Testis (tissue), 3 donors: ENCODE data around the gene TIMMDC1. TPM values are rescaled to one million over a fixed set of nuclear protein-coding genes. Genes with fewer than 3 reads are reported as not detected.

Experiments used
- DNase-seq: peaks from one replicate; pipeline ENCODE4 v3.0.0-alpha.2; 2019
- H3K27ac ChIP-seq, 2 donors: fragments of 200-600 bp; sonication (generic); one replicate each; pipeline ENCODE4 v1.5.1; 2019
- H3K27me3 ChIP-seq: fragments of 200-600 bp; sonication (generic); one replicate; pipeline ENCODE4 v1.5.1; 2019
- H3K36me3 ChIP-seq: fragments of 200-600 bp; sonication (generic); one replicate; pipeline ENCODE4 v1.5.1; 2017; ENCODE audit warnings: low read depth; ENCODE audit errors: missing control alignments
- H3K4me1 ChIP-seq: fragments of 200-600 bp; sonication (generic); one replicate; pipeline ENCODE4 v1.5.1; 2019
- H3K4me3 ChIP-seq, 2 donors: fragments of 200-600 bp; sonication (generic); one replicate each; pipeline ENCODE4 v1.5.1; 2017 to 2019
- H3K9me3 ChIP-seq: fragments of 200-600 bp; sonication (generic); one replicate; pipeline ENCODE4 v1.5.1; 2017
- CTCF ChIP-seq, 3 experiments: fragments of 450-650 bp in 2 of 3; fragments of 200-600 bp in 1 of 3; sonication (generic) in 1 of 3; IDR thresholded peaks; one replicate each; pipeline ENCODE4 v1.5.1; 2016 to 2019; ENCODE audit warnings: antibody characterized with exemption in 3 of 3, mild to moderate bottlenecking in 2 of 3, moderate library complexity in 1 of 3
- POLR2A ChIP-seq: fragments of 450-650 bp; IDR thresholded peaks from one replicate; pipeline ENCODE4 v1.6.1; 2017; ENCODE audit warnings: antibody characterized with exemption, mild to moderate bottlenecking, moderate library complexity
- WGBS, 2 donors: methylation state at CpG; one replicate each; pipeline ENCODE4 v1.1.5; 2018; 5-methylcytosine and 5-hydroxymethylcytosine counted together
- intact Hi-C: fragments of 100-400 bp; cut with DNase I; formaldehyde crosslinking; loops from one replicate; pipeline ENCODE4 v1.15.1; 2023; ENCODE audit warnings: low total_unique reads
- polyA plus RNA-seq: library from polyadenylated mRNA; stranded (reverse); fragments of 350-450 nt; fragmentation: Illumina TruSeq; extraction: RNeasy Lipid Tissue Mini Kit (QIAGEN cat#74804); gene quantifications from one replicate; pipeline ENCODE4 v1.2.3, GENCODE V29; 2014; ENCODE audit warnings: low read depth, low replicate concordance; ENCODE audit not compliant: insufficient read depth
- total RNA-seq, 2 donors: library from RNA; depleted of rRNA; stranded (reverse); fragments of >200 nt; gene quantifications; one replicate each; pipeline ENCODE4 v1.2.3, GENCODE V29; 2016

TIMMDC1 gene
- total and polyA plus RNA-seq, 3 donors from 2014 or later = 70.9 to 109 (median 81.4) TPM

GRCh38 chr3:119530456-119530855, 32.1 kb downstream of the TIMMDC1 start:
- no peak overlapping the region for H3K4me3 ChIP-seq
- no peaks in the 10 kb centered on the region for H3K4me1 ChIP-seq
- H3K9me3 ChIP-seq = no peaks in the 10 kb centered on the region
- no peak for DNase-seq
- intact Hi-C loops = no loop called here
- H3K36me3 ChIP-seq = no peaks in the 10 kb centered on the region
- no peak overlapping the region for H3K27ac ChIP-seq
- 76 to 81% methylated on average over 2 of the region's 2 CpGs for WGBS, 2 donors
- no peak for TF ChIP-seq CTCF (IDR thresholded peaks at IDR 0.05)
- no peak for TF ChIP-seq POLR2A
- no peaks in the 10 kb centered on the region for H3K27me3 ChIP-seq

GRCh38 chr3:119531151-119531550, 32.8 kb downstream of the TIMMDC1 start:
- H3K4me1 ChIP-seq = no peaks in the 10 kb centered on the region
- 94 to 95% methylated on average over 4 of the region's 4 CpGs for WGBS, 2 donors
- no peak overlapping the region for H3K27ac ChIP-seq
- H3K4me3 ChIP-seq = no peak overlapping the region
- no peak for DNase-seq
- no peaks in the 10 kb centered on the region for H3K9me3 ChIP-seq
- TF ChIP-seq POLR2A (no peak), CTCF (IDR thresholded peaks at IDR 0.05) (no peak)
- no peaks in the 10 kb centered on the region for H3K27me3 ChIP-seq
- no peaks in the 10 kb centered on the region for H3K36me3 ChIP-seq
- intact Hi-C loops = no loop called here

- H3K27me3 ChIP-seq = no peaks in the 10 kb centered on the region
- no peak for DNase-seq
- no peak for TF ChIP-seq POLR2A
- TF ChIP-seq CTCF (IDR thresholded peaks at IDR 0.05) = no peak
- H3K36me3 ChIP-seq = no peaks in the 10 kb centered on the region
- no peak overlapping the region for H3K4me3 ChIP-seq
- no peaks in the 10 kb centered on the region for H3K4me1 ChIP-seq
- intact Hi-C loops = no loop called here
- no peak overlapping the region for H3K27ac ChIP-seq
- WGBS, 2 donors = 90 to 100% methylated on average over 1 of the region's 1 CpG
- no peaks in the 10 kb centered on the region for H3K9me3 ChIP-seq
Measured at GRCh38 chr3:119534296-119534695, 35.9 kb downstream of the TIMMDC1 start.

- Histone ChIP-seq H3K27me3 (no peaks in the 10 kb centered on the region), H3K36me3 (no peaks in the 10 kb centered on the region), H3K4me1 (no peaks in the 10 kb centered on the region), H3K4me3 (no peak overlapping the region), H3K9me3 (no peaks in the 10 kb centered on the region), H3K27ac (no peak overlapping the region)
- intact Hi-C loops = no loop called here
- DNase-seq = no peak
- no peak for TF ChIP-seq CTCF (IDR thresholded peaks at IDR 0.05)
- TF ChIP-seq POLR2A = no peak
- 87 to 94% methylated on average over 4 of the region's 4 CpGs for WGBS, 2 donors
Measured at GRCh38 chr3:119536757-119537156, 38.4 kb downstream of the TIMMDC1 start.

GRCh38 chr3:119538772-119539171, 40.4 kb downstream of the TIMMDC1 start:
- intact Hi-C loops = no loop called here
- no peaks in the 10 kb centered on the region for H3K27me3 ChIP-seq
- WGBS, 2 donors = 79 to 83% methylated on average over 1 of the region's 1 CpG
- no peak for DNase-seq
- no peaks in the 10 kb centered on the region for H3K36me3 ChIP-seq
- TF ChIP-seq CTCF (IDR thresholded peaks at IDR 0.05) (no peak), POLR2A (no peak)
- no peaks in the 10 kb centered on the region for H3K4me1 ChIP-seq
- H3K27ac ChIP-seq = no peak overlapping the region
- no peaks in the 10 kb centered on the region for H3K9me3 ChIP-seq
- no peak overlapping the region for H3K4me3 ChIP-seq
